NCI-H1092 treated with DMSO at 0.1 percent for 48 hours (cell line): Measurements from ENCODE around the gene GYG1.
"Not testable (repeated sequence)": the region's sequence is repeated elsewhere in the genome, so short reads cannot be mapped to it uniquely, and the experiment has no call there.

ENCODE experiments used
- DNase-seq: peaks from one replicate; lab custom pipeline; 2025; lab: John Stamatoyannopoulos, UW

Gene GYG1

GRCh38 chr3:148987551-148987950, 3.8 kb upstream of the GYG1 start:
- not testable (repeated sequence) for DNase-seq

GRCh38 chr3:148990236-148990635, 1.1 kb upstream of the GYG1 start:
- DNase-seq, result no peak

GRCh38 chr3:148992027-148992634, 791 bp downstream of the GYG1 start:
- peak; percentile 6 for DNase-seq

- no peak for DNase-seq
These were observed 1.4 kb downstream of the GYG1 start for GRCh38 chr3:148992635-148993255.

- no peak for DNase-seq
These were observed 6.3 kb downstream of the GYG1 start for GRCh38 chr3:148997623-148998022.

GRCh38 chr3:148998297-148998696, 7.0 kb downstream of the GYG1 start:
- DNase-seq, result no peak

GRCh38 chr3:148998715-148999423, 7.5 kb downstream of the GYG1 start:
- DNase-seq, result peak; percentile 13

- DNase-seq, result no peak
These were observed 8.5 kb downstream of the GYG1 start for GRCh38 chr3:148999806-149000205.

- no peak for DNase-seq
These were observed 8.9 kb downstream of the GYG1 start for GRCh38 chr3:149000206-149000745.

GRCh38 chr3:149001727-149002126, 10.4 kb downstream of the GYG1 start:
- DNase-seq, result no peak

- DNase-seq, result no peak
These were observed 12.4 kb downstream of the GYG1 start for GRCh38 chr3:149003653-149004305.

- DNase-seq, result peak; percentile 86
These were observed 13.3 kb downstream of the GYG1 start for GRCh38 chr3:149004622-149005021.

- no peak for DNase-seq
These were observed 14.1 kb downstream of the GYG1 start for GRCh38 chr3:149005416-149005815.

GRCh38 chr3:149007567-149008257, 16.4 kb downstream of the GYG1 start:
- DNase-seq, result no peak

- DNase-seq, result no peak
These were observed 18.4 kb downstream of the GYG1 start for GRCh38 chr3:149009732-149010131.

GRCh38 chr3:149010504-149010951, 19.2 kb downstream of the GYG1 start:
- no peak for DNase-seq

- no peak for DNase-seq
These were observed 19.6 kb downstream of the GYG1 start for GRCh38 chr3:149010966-149011365.

- no peak for DNase-seq
These were observed 20.3 kb downstream of the GYG1 start for GRCh38 chr3:149011676-149012075.

GRCh38 chr3:149013726-149014125, 22.4 kb downstream of the GYG1 start:
- DNase-seq, result no peak

GRCh38 chr3:149015393-149015792, 24.1 kb downstream of the GYG1 start:
- no peak for DNase-seq

- no peak for DNase-seq
These were observed 24.9 kb downstream of the GYG1 start for GRCh38 chr3:149016242-149016641.
